GM21576 (cell line): ENCODE measurements around the gene PGM3.

Experiments used
- ATAC-seq: cut with Tn5 transposase; IDR thresholded peaks from one replicate; pipeline ENCODE4 v1.9.1; 2021; ENCODE audit warnings: mild to moderate bottlenecking, moderate library complexity; ENCODE audit not compliant: unreplicated experiment

Gene PGM3

DNA sequence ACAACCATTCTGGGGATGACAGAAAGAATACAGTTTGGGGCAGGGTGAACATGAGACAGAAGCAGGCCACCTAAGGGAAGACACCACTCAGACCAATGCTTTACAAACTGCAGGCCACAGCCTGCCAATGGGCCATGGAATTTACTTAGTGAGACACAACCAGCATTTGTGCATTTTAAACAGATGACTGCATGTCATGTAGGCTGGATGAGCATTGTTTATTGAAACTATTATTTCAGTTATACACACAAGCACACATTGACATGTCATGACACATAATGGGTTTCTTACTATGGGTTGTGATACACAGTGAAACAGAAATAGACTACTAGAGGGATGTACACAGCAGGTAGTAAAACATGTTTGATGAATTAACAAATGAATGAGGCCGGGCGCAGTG is 8.0 kb downstream of the PGM3 start:
- ATAC-seq, result no peak

DNA sequence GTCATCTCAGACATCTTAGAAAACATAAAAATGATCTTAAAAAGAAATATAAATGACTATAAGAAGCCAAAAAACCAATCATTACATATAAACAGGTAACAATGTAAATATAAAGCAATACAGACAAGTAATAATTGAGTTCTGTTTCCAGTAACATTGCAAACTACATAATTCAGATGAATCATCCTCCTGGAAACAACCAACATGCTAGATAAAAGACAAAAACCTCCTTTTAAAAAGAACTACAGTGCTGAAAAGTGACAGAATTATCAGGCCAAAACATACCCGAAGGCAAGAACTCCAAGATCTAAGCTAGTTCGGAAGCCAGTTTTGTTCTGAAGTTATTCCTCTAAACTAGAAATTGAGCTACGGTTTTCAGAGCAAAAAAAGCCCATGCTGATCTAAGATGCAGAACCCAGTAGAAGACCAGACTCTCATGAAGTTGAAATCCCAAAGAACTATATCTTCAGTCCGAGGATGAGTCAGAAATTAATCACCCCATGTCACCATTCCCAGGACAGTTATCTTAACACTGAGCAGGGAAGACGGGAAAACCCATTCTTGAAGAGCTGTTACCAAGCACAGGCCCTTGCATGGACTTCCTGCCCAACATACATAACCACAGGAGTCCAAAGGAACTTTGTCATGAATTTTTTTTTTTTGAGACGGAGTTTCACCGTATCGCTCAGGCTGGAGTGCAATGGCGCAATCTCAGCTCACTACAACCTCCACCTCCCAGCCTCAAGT is 9.8 kb downstream of the PGM3 start:
- ATAC-seq, result no peak

DNA sequence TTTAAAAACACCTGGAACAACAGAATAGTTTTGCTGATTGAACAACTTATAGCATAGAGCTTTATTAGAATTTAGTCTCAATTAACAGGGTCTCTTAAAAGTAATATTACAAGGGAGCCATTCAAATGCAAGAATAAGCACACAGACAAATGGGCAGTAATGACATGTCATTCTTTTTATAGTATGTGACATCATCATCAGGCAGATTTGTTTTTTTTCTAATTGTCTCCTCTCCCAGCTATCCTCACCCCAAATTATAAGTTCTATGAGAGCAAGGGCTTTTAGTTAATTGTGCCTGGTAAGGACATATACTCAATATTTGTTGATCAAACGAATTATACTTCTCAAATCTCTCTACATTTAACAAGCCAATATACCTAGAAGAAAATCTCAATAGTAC is 11.0 kb downstream of the PGM3 start:
- no peak for ATAC-seq

DNA sequence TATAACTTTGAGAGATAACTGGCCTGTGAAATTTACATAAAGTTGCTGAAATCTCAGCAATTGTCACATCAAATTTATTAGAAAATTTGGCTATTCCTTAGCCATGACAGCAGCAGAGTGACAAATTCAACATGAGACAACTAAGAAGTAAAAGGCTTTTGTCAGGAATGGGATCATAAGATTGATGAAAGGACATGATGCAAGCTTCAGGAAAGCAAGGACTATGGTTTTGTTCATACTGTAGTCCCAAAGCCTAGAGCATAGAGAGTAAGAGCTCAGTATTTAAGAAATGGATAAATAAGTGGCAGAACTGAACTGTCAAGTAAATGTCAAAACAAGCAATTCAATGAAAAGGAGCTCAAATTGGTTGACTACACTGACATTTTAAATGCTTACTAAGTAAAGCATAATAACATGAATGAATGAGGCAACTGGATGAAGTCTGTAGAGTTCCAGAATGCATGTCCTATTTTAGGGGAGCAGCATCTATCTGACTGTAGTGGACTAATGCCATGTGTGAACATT is 12.6 kb downstream of the PGM3 start:
- ATAC-seq, result no peak

DNA sequence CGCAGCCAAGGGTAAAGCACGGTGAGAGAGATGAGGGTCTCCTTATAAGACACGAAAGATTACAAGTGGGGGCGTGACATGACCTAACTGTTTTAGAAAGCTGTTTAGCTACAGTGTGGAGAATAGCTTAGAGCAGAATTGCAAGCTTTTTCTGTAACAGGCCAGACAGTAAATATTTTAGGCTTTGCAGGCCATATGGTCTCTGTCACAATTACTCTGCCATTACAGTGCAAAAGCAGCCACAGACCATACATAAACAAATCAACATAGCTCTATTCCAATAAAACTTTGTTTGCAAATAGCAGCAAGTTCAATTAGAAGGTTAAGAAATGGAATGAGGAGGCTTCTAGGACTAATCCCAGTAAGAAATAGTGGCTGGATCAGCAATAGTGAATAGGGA is 16.8 kb downstream of the PGM3 start:
- ATAC-seq, result no peak

DNA sequence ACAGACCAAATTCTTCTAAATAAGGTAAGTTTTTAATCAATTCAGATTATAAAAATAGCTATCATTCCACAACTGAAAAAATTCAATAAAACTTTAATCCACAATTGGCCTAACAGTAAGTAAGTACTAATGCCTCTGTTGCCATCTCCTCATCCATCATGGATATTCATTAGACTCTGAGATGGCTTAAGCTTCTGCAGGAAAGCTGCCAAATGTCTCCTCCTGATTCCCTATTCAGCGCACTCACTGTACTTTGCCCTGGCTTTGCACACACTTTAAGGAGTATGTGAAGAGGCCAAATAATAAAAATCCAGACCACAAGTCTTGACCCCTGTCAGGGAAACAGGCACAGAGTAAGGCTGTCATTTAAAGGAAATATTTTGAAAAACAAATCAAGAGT is 23.6 kb downstream of the PGM3 start:
- no peak for ATAC-seq

DNA sequence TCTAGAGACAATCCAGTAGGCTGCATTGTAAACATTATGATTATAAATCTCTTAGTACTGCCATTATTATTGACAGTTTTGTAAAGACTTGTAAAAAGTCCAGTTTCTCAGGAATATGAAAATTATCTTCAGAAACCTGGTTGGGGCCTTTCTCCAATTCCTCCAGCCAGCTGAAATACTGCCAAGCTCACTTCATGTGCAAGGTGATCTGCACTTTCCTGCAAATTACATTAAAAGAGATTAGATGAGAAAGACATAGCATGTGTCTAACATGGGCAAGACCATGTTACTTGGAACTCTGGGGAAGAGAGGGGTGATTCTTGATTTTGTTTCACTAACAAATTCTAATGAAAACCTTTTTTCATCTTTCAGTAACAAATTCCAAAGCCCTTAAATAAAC is 24.0 kb downstream of the PGM3 start:
- ATAC-seq, result no peak

DNA sequence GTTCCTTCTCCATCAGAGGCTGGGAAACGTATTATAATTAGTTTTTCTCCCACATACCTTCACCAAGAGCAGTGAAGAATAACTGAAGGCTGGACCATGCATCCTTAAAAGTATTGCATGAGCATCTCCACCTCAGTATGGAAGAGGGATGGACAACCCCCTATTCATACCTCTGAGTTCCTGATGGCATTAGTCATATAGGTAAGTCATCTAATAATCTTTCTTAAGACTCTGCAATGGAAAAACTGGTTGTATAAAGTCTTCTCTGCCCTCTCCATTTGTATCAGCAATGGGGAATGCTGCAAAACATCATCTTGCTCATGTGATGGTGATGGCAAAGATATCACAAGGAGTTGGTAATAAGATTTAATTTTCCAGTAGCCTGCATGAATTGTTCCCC is 24.5 kb downstream of the PGM3 start:
- no peak for ATAC-seq

DNA sequence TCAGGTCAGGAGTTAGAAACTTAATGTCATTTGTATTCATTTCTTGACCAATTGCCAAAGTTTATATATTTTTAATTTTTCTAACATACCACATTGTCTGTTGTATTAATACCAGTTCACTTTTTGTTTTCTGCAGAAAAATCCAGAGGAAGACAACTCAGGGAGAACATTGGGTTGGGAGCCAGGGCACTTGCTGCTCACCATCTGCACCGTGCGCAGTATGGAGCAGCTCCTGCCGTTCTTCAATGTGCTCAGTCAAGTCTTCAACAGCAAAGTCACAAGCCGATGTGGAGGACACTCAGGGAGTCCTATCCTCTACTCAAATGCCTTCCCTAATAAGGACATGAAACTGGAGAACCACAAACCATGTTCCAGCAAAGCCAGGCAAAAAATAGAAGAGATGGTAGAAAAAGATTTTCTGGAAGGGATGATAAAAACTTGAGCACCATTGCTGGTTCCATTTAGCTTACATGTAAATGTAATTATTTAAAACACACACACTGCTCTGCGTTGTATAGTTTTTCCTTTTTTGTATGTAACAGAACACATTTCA is 25.3 kb downstream of the PGM3 start:
- ATAC-seq, result no peak

DNA sequence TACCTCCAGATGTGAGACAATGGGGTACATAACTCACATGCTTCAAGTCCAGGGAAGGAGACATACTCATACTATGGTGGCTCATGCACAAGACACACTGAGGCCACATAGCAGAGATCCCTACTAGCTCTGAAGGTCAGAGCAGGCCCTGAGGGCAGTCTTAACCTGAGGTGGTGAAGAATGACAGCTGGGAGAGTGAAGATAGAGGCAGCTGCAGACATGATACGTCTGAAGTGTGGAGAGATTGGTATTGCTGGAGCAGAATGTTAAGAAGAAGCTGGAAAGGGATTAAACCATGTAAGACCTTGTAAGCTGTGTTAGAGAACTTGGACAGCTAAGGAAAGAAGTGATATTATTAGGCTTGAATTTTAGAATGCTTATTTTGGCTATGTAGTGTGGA is 32.9 kb downstream of the PGM3 start:
- no peak for ATAC-seq

DNA sequence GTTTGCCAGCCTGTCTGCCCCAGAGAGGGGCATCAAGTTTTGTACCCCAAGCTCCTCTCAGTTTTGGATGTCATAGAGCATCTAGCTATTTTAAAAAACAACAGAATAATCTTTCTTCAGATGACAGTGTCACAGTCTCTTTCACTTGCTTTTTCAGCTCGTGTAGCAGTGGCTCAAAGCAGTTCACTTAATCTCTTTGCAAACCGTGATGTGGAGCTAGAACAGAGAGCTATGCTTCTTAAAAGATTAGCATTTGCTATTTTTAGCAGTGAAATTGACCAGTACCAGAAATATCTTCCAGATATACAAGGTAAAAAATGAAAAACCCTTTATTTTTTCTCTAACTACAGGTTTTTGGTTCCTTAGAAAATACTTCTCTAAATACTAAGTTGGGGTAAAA is 37.3 kb downstream of the PGM3 start:
- no peak for ATAC-seq

DNA sequence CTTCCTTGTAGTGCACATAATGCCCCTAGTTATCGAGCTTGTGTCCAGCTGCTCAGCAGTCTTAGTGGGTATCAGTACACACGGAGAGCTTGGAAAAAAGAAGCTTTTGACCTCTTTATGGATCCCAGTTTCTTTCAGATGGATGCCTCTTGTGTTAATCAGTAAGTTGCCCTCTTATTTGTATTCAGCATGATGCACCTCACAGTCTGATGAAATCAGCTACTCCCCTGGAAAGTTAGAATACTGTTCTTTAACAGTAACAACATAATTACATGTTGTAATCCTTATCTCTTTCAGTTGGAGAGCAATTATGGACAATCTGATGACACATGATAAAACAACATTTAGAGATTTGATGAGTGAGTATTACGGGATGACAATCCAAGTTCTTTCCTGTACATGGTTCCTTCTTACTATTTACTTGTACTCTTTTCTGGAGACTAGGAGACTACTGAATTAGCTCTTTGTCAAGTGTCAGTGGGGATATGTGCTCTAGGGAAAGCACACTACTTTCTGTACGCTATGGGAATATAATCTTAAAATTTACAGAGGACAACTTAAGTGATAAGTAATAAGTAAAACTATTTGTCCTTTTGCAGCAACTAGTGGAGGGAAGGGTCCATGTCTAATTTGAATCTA is 39.1 kb downstream of the PGM3 start:
- no peak for ATAC-seq

DNA sequence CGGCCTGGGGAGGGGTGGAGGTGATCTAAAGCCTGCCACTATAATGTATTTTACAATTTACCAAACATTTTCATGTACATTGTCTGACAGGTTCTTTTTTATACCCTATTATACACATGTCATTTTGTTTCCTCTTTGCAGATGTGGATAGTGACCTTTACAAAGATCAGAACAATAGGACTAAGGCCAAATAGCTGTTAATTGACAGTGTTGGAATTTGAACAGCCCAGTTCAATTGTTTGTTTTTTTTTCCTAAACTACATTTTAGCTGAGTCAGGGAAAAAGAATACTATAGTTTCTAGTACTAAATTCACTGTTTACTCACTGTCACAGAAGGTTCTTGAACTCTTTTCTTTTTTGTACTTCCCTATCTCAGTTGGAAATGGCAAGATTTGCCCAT is 40.2 kb downstream of the PGM3 start:
- ATAC-seq, result no peak

DNA sequence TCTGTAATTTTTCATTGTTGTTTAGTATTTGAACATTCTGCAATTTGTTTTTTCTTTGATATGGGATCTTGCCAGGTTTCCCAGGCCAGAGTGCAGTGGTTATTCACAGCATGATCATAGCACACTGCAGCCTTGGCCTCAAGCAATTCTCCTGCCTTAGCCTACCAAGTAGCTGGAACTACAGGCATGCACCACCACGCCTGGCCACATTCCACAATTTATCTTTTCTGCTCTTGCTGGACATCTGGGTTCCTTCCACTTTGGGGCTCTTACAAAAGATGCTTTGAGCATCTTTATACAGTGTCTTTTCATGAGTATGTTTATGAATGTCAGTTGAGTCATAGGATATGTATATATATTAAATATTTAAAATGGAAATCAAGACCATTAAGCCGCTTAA is 42.0 kb downstream of the PGM3 start:
- ATAC-seq, result no peak

DNA sequence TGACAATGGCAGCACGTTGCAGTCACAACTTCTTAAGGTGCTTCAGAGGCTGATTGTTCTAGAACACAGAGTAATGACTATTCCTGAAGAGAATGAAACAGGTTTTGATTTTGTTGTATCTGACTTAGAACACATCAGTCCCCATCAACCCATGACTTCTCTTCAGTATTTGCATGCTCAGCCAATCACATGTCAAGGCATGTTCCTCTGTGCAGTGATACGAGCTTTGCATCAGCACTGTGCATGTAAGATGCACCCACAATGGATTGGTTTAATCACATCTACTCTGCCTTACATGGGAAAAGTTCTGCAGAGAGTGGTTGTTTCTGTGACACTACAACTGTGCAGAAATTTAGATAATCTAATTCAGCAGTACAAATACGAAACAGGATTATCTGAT is 54.3 kb downstream of the PGM3 start:
- ATAC-seq, result no peak

DNA sequence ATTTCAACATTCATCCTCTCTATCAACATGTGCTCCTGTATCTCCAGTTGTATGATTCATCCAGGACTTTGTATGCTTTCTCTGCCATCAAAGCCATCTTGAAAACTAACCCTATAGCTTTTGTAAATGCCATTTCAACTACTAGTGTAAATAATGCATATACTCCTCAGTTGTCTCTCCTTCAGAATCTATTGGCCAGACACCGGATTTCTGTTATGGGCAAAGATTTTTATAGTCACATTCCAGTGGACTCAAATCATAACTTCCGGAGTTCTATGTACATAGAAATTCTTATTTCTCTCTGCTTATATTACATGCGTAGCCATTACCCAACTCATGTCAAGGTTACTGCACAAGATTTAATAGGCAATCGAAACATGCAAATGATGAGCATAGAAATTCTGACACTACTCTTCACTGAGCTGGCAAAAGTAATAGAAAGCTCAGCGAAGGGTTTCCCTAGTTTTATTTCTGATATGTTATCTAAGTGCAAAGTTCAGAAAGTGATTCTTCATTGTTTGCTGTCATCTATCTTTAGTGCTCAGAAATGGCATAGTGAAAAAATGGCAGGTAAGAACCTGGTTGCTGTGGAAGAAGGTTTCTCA is 54.8 kb downstream of the PGM3 start:
- ATAC-seq, result no peak

DNA sequence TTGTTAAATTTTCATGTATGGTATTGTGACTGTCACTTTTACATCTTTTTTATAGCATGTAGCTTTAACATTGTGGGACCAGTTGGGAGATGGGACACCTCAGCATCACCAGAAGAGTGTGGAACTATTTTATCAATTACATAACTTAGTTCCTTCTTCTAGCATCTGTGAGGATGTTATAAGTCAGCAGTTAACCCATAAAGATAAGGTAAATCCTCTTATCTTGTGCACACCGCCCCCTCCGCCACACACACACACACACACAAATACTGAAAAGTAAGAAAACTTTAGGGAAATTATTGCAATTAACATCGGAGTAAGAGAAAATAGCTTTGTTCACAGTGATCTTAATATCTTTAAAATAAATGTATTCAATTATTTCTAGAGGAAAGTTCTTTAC is 60.9 kb downstream of the PGM3 start:
- no peak for ATAC-seq

DNA sequence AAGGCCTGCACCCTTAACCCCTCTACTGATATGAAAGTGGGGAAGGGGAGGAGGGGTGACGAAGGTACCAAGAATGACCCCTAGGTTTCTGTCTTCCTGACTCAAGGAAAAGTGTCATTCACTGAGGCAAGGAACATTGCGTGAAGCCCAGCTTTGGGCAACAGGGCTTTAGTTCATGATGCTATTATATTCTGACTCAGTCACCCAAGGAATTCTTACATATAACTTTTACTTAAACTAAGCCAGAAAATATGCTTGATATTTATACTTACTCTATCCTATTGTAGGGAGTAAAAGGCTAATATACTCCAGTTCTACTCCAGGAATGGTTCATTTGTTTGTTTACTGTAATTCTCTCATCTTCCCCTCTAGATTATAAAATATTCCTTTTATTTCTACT is 65.1 kb downstream of the PGM3 start:
- no peak for ATAC-seq

DNA sequence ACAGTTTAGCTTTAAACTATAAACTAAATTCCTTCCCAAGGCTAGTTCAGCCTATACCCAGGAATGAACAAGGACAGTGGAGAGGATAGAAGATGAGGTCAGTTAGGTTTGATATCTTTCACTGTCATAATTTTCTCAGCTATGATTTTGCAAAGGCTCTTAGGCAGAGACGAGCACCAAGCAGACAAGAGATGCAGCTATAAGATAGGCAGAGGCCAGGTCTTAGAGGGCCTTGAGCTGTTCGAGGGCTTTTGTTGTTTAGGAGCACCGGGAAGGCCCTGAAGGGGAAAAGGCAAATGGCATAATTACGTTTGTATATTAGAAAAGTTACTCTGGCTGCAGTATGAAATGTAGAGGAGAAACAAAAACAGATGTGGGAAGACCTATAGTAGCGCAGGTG is 65.8 kb downstream of the PGM3 start:
- no peak for ATAC-seq

DNA sequence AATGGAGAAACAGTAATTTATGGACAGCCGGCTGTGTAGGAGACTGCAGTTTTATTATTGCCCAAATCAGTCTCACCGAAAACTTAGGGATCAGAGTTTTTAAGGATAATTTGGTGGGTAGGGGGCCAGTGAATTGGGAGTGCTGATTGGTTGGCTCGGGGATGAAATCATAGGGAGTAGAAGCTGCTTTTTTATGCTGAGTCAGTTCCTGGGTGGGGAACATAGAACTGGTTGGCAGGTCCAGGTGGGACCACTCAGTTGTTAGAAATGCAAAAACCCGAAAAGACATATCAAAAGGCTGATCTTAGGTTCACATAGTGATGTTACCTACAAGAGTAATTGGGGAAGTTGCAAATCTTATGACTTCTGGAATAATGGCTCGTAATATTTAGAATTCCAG is 66.3 kb downstream of the PGM3 start:
- ATAC-seq, result no peak

DNA sequence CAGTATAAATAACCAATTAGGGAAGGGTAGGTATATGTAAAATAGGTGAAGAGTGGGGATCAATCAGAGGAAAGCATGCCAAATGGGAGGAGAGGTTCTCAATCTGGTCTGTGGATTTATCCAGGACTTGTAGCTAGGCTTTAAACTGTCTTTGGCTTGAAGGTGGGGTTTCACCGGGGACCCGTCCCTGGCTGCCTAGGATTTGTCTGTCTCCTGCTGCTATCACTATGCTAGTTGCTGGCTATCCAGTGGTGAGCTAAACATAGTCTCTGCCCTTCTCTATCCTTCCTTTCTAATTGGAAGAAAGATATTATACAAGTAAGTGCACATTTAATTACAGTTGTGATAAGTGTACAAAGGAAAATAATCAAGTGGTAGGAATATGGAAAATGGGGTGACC is 66.8 kb downstream of the PGM3 start:
- ATAC-seq, result no peak

DNA sequence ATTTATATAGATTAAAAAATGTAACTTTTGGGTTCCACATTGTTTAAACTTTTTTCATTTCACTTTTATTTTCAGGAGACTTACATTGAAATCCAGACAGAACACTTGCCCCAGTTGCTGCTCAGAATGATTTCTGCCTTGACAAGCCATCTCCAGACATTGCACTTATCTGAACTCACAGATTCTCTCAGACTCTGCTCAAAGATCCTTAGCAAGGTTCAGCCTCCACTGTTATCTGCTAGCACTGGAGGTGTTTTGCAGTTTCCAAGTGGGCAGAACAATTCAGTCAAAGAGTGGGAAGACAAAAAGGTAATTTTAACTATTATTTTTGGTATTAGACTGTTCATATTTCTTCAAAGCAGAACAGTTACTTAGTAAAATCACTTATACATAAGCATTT is 67.6 kb downstream of the PGM3 start:
- no peak for ATAC-seq
